ENCODE data around the gene CYSLTR2.

The CYSLTR2 gene

GRCh38 chr13:48653472-48653939 lies at the start of gene CYSLTR2:
CYSLTR2 (plus strand) TSS chr13:48653929; CDS start chr13:48706818, 52,889 bp downstream.
- DNase-seq (ENCODE audit: low spot score) = no peak

- no peak for DNase-seq (ENCODE audit: low spot score)
Observed at GRCh38 chr13:48615049-48615448, 38.7 kb upstream of the CYSLTR2 start.

GRCh38 chr13:48618937-48619336 lies 34.8 kb upstream of the CYSLTR2 start:
- no peak for DNase-seq (ENCODE audit: low spot score)

GRCh38 chr13:48621056-48621455 lies 32.7 kb upstream of the CYSLTR2 start:
- no peak for DNase-seq (ENCODE audit: low spot score)

GRCh38 chr13:48624016-48624415 lies 29.7 kb upstream of the CYSLTR2 start:
- DNase-seq (ENCODE audit: low spot score) = no peak

GRCh38 chr13:48624858-48625257 lies 28.9 kb upstream of the CYSLTR2 start:
- no peak for DNase-seq (ENCODE audit: low spot score)

GRCh38 chr13:48625413-48626076 lies 28.2 kb upstream of the CYSLTR2 start:
- no peak for DNase-seq (ENCODE audit: low spot score)

GRCh38 chr13:48626077-48626449 lies 27.7 kb upstream of the CYSLTR2 start:
- no peak for DNase-seq (ENCODE audit: low spot score)

GRCh38 chr13:48626726-48627451 lies 26.8 kb upstream of the CYSLTR2 start:
- no peak for DNase-seq (ENCODE audit: low spot score)

- DNase-seq (ENCODE audit: low spot score) = no peak
Observed at GRCh38 chr13:48629277-48629676, 24.5 kb upstream of the CYSLTR2 start.

- DNase-seq (ENCODE audit: low spot score) = no peak
Observed at GRCh38 chr13:48630291-48630690, 23.4 kb upstream of the CYSLTR2 start.

GRCh38 chr13:48630773-48631172 lies 23.0 kb upstream of the CYSLTR2 start:
- no peak for DNase-seq (ENCODE audit: low spot score)

GRCh38 chr13:48631441-48631840 lies 22.3 kb upstream of the CYSLTR2 start:
- DNase-seq (ENCODE audit: low spot score) = no peak

- no peak for DNase-seq (ENCODE audit: low spot score)
Observed at GRCh38 chr13:48633700-48634099, 20.0 kb upstream of the CYSLTR2 start.

GRCh38 chr13:48634636-48635035 lies 19.1 kb upstream of the CYSLTR2 start:
- DNase-seq (ENCODE audit: low spot score) = no peak

- DNase-seq (ENCODE audit: low spot score) = no peak
Observed at GRCh38 chr13:48635478-48635877, 18.3 kb upstream of the CYSLTR2 start.

- DNase-seq (ENCODE audit: low spot score) = no peak
Observed at GRCh38 chr13:48636550-48636949, 17.2 kb upstream of the CYSLTR2 start.

- DNase-seq (ENCODE audit: low spot score) = no peak
Observed at GRCh38 chr13:48637601-48638000, 16.1 kb upstream of the CYSLTR2 start.

- no peak for DNase-seq (ENCODE audit: low spot score)
Observed at GRCh38 chr13:48640767-48641166, 13.0 kb upstream of the CYSLTR2 start.

- DNase-seq (ENCODE audit: low spot score) = no peak
Observed at GRCh38 chr13:48641404-48641803, 12.3 kb upstream of the CYSLTR2 start.

- no peak for DNase-seq (ENCODE audit: low spot score)
Observed at GRCh38 chr13:48642061-48642460, 11.7 kb upstream of the CYSLTR2 start.

- DNase-seq (ENCODE audit: low spot score) = no peak
Observed at GRCh38 chr13:48643159-48643558, 10.6 kb upstream of the CYSLTR2 start.

GRCh38 chr13:48644141-48644540 lies 9.6 kb upstream of the CYSLTR2 start:
- no peak for DNase-seq (ENCODE audit: low spot score)

- DNase-seq (ENCODE audit: low spot score) = no peak
Observed at GRCh38 chr13:48644951-48645350, 8.8 kb upstream of the CYSLTR2 start.
